GM18505 (cell line): ENCODE data around the gene FAM53B.

Experiments used
- ATAC-seq: cut with Tn5 transposase; IDR thresholded peaks from one replicate; pipeline ENCODE4 v1.9.1; 2021; ENCODE audit not compliant: unreplicated experiment
- POLR2A ChIP-seq: IDR thresholded peaks from 4 replicates; pipeline ENCODE4 v1.6.1; 2011; ENCODE audit warnings: borderline replicate concordance; ENCODE audit not compliant: insufficient read depth, insufficient read length; ENCODE audit errors: extremely low read depth

FAM53B gene

GRCh38 chr10:124586142-124586541 is 158.0 kb downstream of the FAM53B start:
- no peak for TF ChIP-seq POLR2A
- no peak for ATAC-seq

- no peak for TF ChIP-seq POLR2A
- ATAC-seq, result no peak
Measured at GRCh38 chr10:124579011-124579399, 165.2 kb downstream of the FAM53B start.

- no peak for ATAC-seq
- TF ChIP-seq POLR2A, result no peak
Measured at GRCh38 chr10:124578231-124579010, 165.8 kb downstream of the FAM53B start.

- no peak for ATAC-seq
- TF ChIP-seq POLR2A, result no peak
Measured at GRCh38 chr10:124577651-124578050, 166.5 kb downstream of the FAM53B start.

GRCh38 chr10:124576526-124577420 is 167.4 kb downstream of the FAM53B start:
- no peak for TF ChIP-seq POLR2A
- no peak for ATAC-seq

- ATAC-seq, result no peak
- no peak for TF ChIP-seq POLR2A
Measured at GRCh38 chr10:124575107-124576035, 168.8 kb downstream of the FAM53B start.

- TF ChIP-seq POLR2A, result no peak
- ATAC-seq, result no peak
Measured at GRCh38 chr10:124574456-124575070, 169.6 kb downstream of the FAM53B start.

GRCh38 chr10:124573726-124574455 is 170.3 kb downstream of the FAM53B start:
- no peak for TF ChIP-seq POLR2A
- no peak for ATAC-seq

- no peak for ATAC-seq
Measured at GRCh38 chr10:124572751-124573150, 171.4 kb downstream of the FAM53B start.

GRCh38 chr10:124570646-124571045 is 173.5 kb downstream of the FAM53B start:
- ATAC-seq, result no peak

More at GRCh38 chr10:124572751-124573150, 171.4 kb downstream of the FAM53B start:
- no peak for TF ChIP-seq POLR2A

GRCh38 chr10:124569623-124570470 is 174.3 kb downstream of the FAM53B start:
- ATAC-seq, result no peak
- TF ChIP-seq POLR2A, result no peak

More at GRCh38 chr10:124570646-124571045, 173.5 kb downstream of the FAM53B start:
- TF ChIP-seq POLR2A, result no peak
